ENCODE results near the gene BAZ1B. TPM values are rescaled to one million over a fixed set of nuclear protein-coding genes. Genes with fewer than 3 reads are reported as not detected.

The BAZ1B gene
- total RNA-seq, 1 donor from 2014 or later, result 80.7 TPM

DNA sequence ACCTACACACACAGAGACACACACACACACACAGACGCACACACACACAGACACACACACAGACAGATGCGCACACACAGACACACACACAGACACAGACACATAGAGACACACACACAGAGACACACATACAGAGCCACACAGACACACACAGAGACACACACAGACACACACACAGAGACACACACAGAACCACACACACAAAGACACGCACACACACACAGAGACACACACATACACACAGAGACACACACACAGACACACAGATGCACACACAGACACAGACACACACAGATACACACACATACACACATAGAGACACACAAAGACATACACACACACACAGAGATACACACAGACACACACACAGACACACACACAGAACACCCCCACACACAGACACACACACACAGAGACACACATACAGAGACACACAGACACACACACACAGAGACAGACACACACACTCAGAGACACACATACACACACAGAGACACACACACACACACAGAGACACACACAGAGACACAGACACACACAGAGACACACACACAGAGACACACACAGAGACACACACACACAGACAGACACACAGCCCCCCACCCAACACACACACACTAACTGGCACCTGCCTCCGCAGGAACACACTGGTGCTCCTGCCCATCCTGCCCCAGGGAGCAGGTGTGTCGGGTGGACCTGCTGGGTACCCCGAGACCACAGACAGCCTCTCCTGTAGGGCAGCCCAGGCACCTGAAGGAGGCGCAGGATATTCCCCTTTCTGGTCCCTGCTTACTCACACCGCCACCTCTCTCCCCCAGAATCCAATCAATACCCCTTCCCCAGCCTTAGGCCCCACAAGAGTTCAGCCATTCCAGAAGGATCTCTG, 93.9 kb downstream of the BAZ1B start:
- H3K27me3 Mint-ChIP-seq (ENCODE audit: unreplicated experiment), result no peaks in the 10 kb centered on the region
- peaks cover 15% of the 10 kb centered on the region for H3K4me1 Mint-ChIP-seq (ENCODE audit: unreplicated experiment)
- H3K27ac Mint-ChIP-seq (ENCODE audit: unreplicated experiment), result no peak overlapping the region
- H3K4me3 Mint-ChIP-seq (ENCODE audit: unreplicated experiment), result no peak overlapping the region
- no peaks in the 10 kb centered on the region for H3K9me3 Mint-ChIP-seq (ENCODE audit: unreplicated experiment)
- TF ChIP-seq, protein P1, sequence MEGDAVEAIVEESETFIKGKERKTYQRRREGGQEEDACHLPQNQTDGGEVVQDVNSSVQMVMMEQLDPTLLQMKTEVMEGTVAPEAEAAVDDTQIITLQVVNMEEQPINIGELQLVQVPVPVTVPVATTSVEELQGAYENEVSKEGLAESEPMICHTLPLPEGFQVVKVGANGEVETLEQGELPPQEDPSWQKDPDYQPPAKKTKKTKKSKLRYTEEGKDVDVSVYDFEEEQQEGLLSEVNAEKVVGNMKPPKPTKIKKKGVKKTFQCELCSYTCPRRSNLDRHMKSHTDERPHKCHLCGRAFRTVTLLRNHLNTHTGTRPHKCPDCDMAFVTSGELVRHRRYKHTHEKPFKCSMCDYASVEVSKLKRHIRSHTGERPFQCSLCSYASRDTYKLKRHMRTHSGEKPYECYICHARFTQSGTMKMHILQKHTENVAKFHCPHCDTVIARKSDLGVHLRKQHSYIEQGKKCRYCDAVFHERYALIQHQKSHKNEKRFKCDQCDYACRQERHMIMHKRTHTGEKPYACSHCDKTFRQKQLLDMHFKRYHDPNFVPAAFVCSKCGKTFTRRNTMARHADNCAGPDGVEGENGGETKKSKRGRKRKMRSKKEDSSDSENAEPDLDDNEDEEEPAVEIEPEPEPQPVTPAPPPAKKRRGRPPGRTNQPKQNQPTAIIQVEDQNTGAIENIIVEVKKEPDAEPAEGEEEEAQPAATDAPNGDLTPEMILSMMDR (IDR thresholded peaks at IDR 0.05), result no peak
- no peak for DNase-seq (ENCODE audit: extremely low spot score, unreplicated experiment)
- H3K36me3 Mint-ChIP-seq (ENCODE audit: unreplicated experiment), result no peaks in the 10 kb centered on the region

DNA sequence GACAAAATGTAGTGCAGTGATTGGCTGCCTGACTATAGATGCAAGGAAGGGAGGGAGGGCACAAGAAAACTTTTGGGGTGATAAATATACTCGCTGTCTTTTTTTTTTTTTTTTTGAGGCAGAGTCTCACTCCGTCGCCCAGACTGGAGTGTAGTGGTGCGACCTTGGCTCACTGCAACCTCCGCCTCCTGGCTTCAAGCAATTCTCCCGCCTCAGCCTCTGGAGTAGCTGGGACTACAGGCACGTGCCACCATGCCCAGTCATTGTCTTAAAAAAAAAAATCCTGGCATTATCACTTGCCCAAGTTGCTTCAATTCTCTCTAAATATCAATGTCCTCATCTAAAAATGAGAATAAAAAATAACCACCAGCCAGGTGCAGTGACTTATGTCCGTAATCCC, 96.1 kb downstream of the BAZ1B start:
- DNase-seq (ENCODE audit: extremely low spot score, unreplicated experiment), result no peak
- Mint-ChIP-seq H3K4me1 (ENCODE audit: unreplicated experiment) (peaks cover 15% of the 10 kb centered on the region), H3K36me3 (ENCODE audit: unreplicated experiment) (no peaks in the 10 kb centered on the region), H3K9me3 (ENCODE audit: unreplicated experiment) (no peaks in the 10 kb centered on the region), H3K4me3 (ENCODE audit: unreplicated experiment) (no peak overlapping the region), H3K27ac (ENCODE audit: unreplicated experiment) (no peak overlapping the region), H3K27me3 (ENCODE audit: unreplicated experiment) (no peaks in the 10 kb centered on the region)
- TF ChIP-seq, protein P1 (IDR thresholded peaks at IDR 0.05), result no peak

DNA sequence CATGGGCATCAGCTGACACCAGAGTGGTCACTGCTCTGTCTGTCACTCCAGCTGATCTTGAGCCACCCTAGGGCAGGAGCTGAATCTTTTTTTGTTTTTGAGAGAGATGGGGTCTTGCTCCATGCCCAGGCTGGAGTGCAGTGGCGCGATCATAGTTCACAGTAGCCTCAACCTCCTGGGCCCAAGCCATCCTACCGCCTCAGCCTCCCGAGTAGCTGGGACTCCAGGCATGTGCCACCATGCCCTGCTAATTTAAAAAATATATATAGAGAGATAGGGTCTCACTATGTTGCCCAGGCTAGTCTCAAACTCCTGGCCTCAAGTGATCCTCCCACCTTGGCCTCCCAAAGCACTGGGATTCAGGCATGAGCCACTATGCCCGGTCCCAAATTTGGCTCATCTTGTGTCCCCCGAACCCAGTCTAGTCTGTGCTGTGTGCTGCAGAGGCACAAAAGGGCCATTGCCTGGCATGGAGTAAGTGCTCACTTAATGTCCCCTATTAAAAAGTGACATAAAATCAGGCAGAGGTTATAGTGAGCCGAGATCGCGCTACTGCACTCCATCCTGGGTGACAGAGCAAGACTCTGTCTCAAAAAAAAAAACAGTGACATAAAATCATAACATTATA, 96.6 kb downstream of the BAZ1B start:
- Mint-ChIP-seq H3K27me3 (ENCODE audit: unreplicated experiment) (no peaks in the 10 kb centered on the region), H3K27ac (ENCODE audit: unreplicated experiment) (no peak overlapping the region), H3K4me1 (ENCODE audit: unreplicated experiment) (peaks cover 15% of the 10 kb centered on the region), H3K36me3 (ENCODE audit: unreplicated experiment) (no peaks in the 10 kb centered on the region), H3K4me3 (ENCODE audit: unreplicated experiment) (peak overlapping the region; percentile 20), H3K9me3 (ENCODE audit: unreplicated experiment) (no peaks in the 10 kb centered on the region)
- no peak for DNase-seq (ENCODE audit: extremely low spot score, unreplicated experiment)
- TF ChIP-seq, protein P1 (IDR thresholded peaks at IDR 0.05), result no peak

DNA sequence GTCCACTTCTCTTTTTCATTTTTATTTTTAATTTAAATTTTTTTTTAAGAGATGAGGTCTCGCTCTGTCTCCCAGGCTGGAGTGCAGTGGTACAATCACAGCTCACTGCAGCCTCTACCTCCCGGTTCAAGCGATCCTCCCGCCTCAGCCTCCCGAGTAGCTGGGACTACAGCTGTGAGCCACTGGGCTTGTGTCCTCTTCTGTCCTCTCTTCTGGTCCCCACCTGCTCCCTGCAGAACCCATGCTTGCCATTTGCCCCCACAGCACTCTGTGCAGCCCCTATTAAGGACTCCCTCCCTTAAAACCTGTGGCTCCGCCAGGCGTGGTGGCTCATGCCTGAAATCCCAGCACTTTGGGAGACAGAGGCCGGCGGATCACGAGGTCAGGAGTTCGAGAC, 97.6 kb downstream of the BAZ1B start:
- no peak for DNase-seq (ENCODE audit: extremely low spot score, unreplicated experiment)
- H3K9me3 Mint-ChIP-seq (ENCODE audit: unreplicated experiment), result no peaks in the 10 kb centered on the region
- no peaks in the 10 kb centered on the region for H3K36me3 Mint-ChIP-seq (ENCODE audit: unreplicated experiment)
- H3K27me3 Mint-ChIP-seq (ENCODE audit: unreplicated experiment), result no peaks in the 10 kb centered on the region
- H3K4me3 Mint-ChIP-seq (ENCODE audit: unreplicated experiment), result peak overlapping the region; percentile 10
- no peak overlapping the region for H3K27ac Mint-ChIP-seq (ENCODE audit: unreplicated experiment)
- TF ChIP-seq, protein P1 (IDR thresholded peaks at IDR 0.05), result no peak
- peaks cover 17% of the 10 kb centered on the region for H3K4me1 Mint-ChIP-seq (ENCODE audit: unreplicated experiment)

Data from osteocyte (in vitro differentiated cells).